ENCODE measurements around the gene GPR137. TPM values are rescaled to one million over a fixed set of nuclear protein-coding genes. Genes with fewer than 3 reads are reported as not detected.

GPR137 gene, protein sequence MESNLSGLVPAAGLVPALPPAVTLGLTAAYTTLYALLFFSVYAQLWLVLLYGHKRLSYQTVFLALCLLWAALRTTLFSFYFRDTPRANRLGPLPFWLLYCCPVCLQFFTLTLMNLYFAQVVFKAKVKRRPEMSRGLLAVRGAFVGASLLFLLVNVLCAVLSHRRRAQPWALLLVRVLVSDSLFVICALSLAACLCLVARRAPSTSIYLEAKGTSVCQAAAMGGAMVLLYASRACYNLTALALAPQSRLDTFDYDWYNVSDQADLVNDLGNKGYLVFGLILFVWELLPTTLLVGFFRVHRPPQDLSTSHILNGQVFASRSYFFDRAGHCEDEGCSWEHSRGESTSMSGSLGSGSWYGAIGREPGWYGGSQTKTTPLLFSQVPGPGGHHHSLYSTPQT
- total RNA-seq, result 10 to 100 TPM; 12.5 to 25.7 (median 20.0) TPM

DNA sequence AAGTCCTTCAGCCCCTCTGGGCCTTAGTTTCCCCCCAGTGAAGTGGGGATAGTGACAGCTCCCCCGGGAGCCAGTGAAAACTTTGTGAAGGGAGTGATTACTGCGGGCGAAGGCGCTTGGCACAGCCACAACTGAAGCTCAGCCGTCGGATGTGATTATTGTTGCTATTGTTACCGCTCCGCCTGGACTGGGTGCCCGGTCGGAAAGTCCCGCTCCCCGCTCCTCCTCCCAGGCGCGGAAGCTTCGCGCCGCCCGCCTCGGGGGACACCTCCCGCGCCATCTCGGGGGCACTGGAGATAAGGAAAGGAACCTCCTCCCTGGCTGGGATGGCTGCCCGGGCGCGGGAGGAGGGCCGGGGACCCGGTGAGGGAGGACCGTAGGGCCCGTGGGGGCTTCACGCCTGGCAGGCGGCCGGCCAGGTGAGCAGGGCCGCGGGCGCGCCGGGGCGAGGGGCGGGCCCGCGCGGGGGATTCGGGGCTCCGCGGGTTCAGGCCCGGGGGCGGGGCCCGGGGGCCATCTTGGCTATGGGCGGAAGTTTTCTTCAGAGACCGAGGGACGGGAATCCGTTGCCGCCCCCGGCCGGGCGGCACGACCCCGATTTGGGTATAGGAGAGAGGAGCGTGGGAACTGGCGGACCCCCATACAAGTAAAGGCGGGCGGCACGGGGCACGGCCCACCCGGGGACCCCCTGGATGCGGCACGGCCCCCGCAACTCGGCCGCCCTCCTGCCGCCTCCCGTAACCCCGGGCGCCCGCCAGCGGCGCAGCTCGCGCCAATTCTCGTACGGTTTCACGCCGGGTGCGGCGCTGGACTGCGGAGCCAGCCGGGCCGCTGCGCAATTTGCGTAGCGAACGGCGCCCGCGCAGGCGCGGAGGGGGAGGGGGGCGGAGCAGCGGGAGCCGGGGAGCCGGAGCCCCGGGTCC is at the start of gene GPR137:
Gene GPR137, plus strand, starts transcription at position 887 of the 923 bp plus-strand sequence. CDS start 677 bp downstream, outside the sequence.
- 0 to 1% methylated on average over 19 to 56 of the region's 102 CpGs for WGBS, 2 donors
- peak within 1 kb of the TSS; percentile 91 to 98 (median 94) for H3K27ac ChIP-seq
- TF ChIP-seq POLR2A (IDR thresholded peaks at IDR 0.05) (peak in 1 of 2 donors; percentile 13), EP300 (IDR thresholded peaks at IDR 0.05) (peak in 1 of 2 donors; percentile 4)
- TF ChIP-seq, protein P1, sequence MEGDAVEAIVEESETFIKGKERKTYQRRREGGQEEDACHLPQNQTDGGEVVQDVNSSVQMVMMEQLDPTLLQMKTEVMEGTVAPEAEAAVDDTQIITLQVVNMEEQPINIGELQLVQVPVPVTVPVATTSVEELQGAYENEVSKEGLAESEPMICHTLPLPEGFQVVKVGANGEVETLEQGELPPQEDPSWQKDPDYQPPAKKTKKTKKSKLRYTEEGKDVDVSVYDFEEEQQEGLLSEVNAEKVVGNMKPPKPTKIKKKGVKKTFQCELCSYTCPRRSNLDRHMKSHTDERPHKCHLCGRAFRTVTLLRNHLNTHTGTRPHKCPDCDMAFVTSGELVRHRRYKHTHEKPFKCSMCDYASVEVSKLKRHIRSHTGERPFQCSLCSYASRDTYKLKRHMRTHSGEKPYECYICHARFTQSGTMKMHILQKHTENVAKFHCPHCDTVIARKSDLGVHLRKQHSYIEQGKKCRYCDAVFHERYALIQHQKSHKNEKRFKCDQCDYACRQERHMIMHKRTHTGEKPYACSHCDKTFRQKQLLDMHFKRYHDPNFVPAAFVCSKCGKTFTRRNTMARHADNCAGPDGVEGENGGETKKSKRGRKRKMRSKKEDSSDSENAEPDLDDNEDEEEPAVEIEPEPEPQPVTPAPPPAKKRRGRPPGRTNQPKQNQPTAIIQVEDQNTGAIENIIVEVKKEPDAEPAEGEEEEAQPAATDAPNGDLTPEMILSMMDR (IDR thresholded peaks at IDR 0.05), result peak in 2 of 5 experiments; percentile 33 to 43
- DNase-seq (ENCODE audit: low spot score in 2 of 2), result peak; percentile 66 to 81
- peak within 1 kb of the TSS; percentile 79 to 84 (median 82) for H3K4me3 ChIP-seq
- no peaks in the 10 kb centered on the region for H3K9me3 ChIP-seq
- H3K36me3 ChIP-seq, result peaks cover 0 to 36% (median 0%) of the 10 kb centered on the region in 3 donors
- H3K27me3 ChIP-seq, result peaks cover 0 to 9% of the 10 kb centered on the region in 2 donors
- H3K4me1 ChIP-seq, result peaks cover 0 to 30% (median 21%) of the 10 kb centered on the region in 4 donors

DNA sequence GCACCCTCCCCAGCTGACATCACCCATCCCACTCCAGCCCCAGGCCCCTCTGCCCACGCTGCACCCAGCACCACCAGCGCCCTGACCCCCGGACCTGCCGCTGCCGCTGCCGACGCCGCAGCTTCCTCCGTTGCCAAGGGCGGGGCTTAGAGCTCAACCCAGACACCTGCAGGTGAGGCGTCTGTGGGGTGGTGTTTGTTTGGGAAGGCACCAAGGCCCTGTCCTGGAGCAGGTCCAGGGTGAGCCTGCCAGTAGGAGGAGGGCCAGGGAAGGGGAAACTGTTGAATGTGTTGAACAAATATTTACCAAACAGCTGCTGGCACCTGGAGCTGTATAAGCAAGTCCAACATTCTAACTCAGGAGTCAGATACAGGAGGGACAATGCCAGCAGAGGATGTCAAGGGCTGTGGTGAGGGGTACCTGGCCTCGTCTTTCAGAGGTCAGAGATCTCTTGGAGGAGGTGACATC is 48.1 kb upstream of the GPR137 start:
- WGBS, 2 donors, result 71 to 72% methylated on average over 12 of the region's 12 CpGs
- TF ChIP-seq, protein P1 (IDR thresholded peaks at IDR 0.05), result no peak
- no peak for TF ChIP-seq POLR2A (IDR thresholded peaks at IDR 0.05)
- TF ChIP-seq EP300 (IDR thresholded peaks at IDR 0.05), result no peak
- peaks cover 0 to 33% (median 4%) of the 10 kb centered on the region in 3 donors for H3K36me3 ChIP-seq
- H3K9me3 ChIP-seq, result no peaks in the 10 kb centered on the region
- no peak overlapping the region for H3K4me3 ChIP-seq
- peak overlapping the region in 2 of 4 donors; percentile 11 to 19 for H3K27ac ChIP-seq
- no peak for DNase-seq (ENCODE audit: low spot score in 2 of 2)
- H3K27me3 ChIP-seq, result no peaks in the 10 kb centered on the region
- H3K4me1 ChIP-seq, result peaks cover 0 to 52% (median 36%) of the 10 kb centered on the region in 4 donors

DNA sequence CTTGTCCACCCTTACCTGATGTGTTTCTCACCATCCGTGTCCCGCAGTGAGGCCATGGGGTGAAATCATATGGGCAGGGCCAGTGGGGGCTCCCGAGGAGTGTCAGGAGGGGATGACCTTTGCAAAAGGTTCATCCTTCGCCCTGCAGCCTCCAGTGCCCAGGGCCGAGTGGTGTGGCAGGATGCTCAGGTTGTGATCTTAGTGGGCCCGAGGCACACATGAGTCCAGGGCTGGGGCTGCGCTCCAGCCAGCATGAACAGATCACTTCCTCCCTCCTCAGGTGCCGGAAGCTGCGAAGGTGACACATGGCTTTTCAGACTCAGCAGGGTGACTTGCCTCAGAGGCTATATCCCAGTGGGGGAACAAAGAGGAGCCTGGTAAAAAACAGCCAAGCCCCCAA is 47.6 kb upstream of the GPR137 start:
- Histone ChIP-seq H3K36me3 (peaks cover 0 to 36% (median 4%) of the 10 kb centered on the region in 3 donors), H3K27ac (peak overlapping the region in 2 of 4 donors; percentile 26 to 95), H3K4me1 (peaks cover 0 to 52% (median 40%) of the 10 kb centered on the region in 4 donors), H3K4me3 (no peak overlapping the region), H3K9me3 (no peaks in the 10 kb centered on the region), H3K27me3 (no peaks in the 10 kb centered on the region)
- DNase-seq (ENCODE audit: low spot score in 2 of 2), result no peak
- 88 to 96% methylated on average over 8 to 9 of the region's 9 CpGs for WGBS, 2 donors
- TF ChIP-seq EP300 (IDR thresholded peaks at IDR 0.05) (no peak), POLR2A (IDR thresholded peaks at IDR 0.05) (no peak)
- TF ChIP-seq, protein P1 (IDR thresholded peaks at IDR 0.05), result no peak

DNA sequence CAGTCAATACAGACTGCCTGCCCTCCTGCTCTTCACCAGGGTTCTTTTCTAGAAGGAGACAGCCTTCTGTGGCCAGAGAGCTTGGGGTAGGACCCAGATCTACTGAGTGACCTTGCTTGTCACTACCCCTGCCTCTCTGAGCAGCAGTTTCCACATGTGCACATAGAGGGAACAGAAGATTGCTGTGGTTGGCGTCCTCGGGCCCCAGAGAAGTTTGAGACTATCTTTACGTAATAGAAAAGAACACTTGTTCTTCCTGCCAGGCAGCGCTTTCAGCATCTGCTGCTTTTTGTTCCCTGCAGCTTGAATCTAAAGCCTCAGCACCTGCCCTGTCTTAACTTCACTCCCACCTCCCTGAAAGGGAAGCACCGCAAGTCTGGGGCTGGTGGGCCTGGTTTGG is 46.6 kb upstream of the GPR137 start:
- Histone ChIP-seq H3K27ac (peak overlapping the region in 2 of 4 donors; percentile 95 to 100), H3K36me3 (peaks cover 0 to 46% (median 4%) of the 10 kb centered on the region in 3 donors), H3K4me1 (peaks cover 0 to 51% (median 35%) of the 10 kb centered on the region in 4 donors), H3K9me3 (no peaks in the 10 kb centered on the region), H3K4me3 (no peak overlapping the region), H3K27me3 (no peaks in the 10 kb centered on the region)
- 72 to 82% methylated on average over 5 of the region's 5 CpGs for WGBS, 2 donors
- TF ChIP-seq, protein P1 (IDR thresholded peaks at IDR 0.05), result no peak
- TF ChIP-seq POLR2A (IDR thresholded peaks at IDR 0.05) (no peak), EP300 (IDR thresholded peaks at IDR 0.05) (no peak)
- no peak for DNase-seq (ENCODE audit: low spot score in 2 of 2)

Data from tibial nerve (tissue), 4 donors.